GM10266 (cell line): Measurements from ENCODE around the gene BMP7.

Experiments used
- DNase-seq: peaks from one replicate; pipeline ENCODE4 v3.0.0; 2012; ENCODE audit errors: extremely low spot score
- CTCF ChIP-seq: IDR thresholded peaks from 2 replicates; pipeline ENCODE4 v1.5.1; 2012; ENCODE audit warnings: mild to moderate bottlenecking, low read depth; ENCODE audit not compliant: control insufficient read depth, insufficient read depth; ENCODE audit errors: missing control alignments

The BMP7 gene

GRCh38 chr20:57188576-57189079 lies 77.8 kb downstream of the BMP7 start:
- no peak for TF ChIP-seq CTCF
- no peak for DNase-seq

GRCh38 chr20:57188056-57188455 lies 78.4 kb downstream of the BMP7 start:
- no peak for DNase-seq
- no peak for TF ChIP-seq CTCF

GRCh38 chr20:57187068-57187634 lies 79.3 kb downstream of the BMP7 start:
- TF ChIP-seq CTCF, result no peak
- no peak for DNase-seq

GRCh38 chr20:57186192-57186591 lies 80.2 kb downstream of the BMP7 start:
- no peak for DNase-seq
- TF ChIP-seq CTCF, result no peak

- DNase-seq, result no peak
- TF ChIP-seq CTCF, result no peak
These were observed 81.2 kb downstream of the BMP7 start for GRCh38 chr20:57185188-57185743.

GRCh38 chr20:57183457-57184009 lies 82.9 kb downstream of the BMP7 start:
- TF ChIP-seq CTCF, result no peak
- DNase-seq, result no peak

GRCh38 chr20:57181639-57182038 lies 84.8 kb downstream of the BMP7 start:
- TF ChIP-seq CTCF, result no peak
- no peak for DNase-seq
